ENCODE data around the gene SELENOT. TPM values are rescaled to one million over a fixed set of nuclear protein-coding genes. Genes with fewer than 3 reads are reported as not detected.

SELENOT gene
- total RNA-seq, 1 experiment from 2014 or later: 48.3 TPM

DNA sequence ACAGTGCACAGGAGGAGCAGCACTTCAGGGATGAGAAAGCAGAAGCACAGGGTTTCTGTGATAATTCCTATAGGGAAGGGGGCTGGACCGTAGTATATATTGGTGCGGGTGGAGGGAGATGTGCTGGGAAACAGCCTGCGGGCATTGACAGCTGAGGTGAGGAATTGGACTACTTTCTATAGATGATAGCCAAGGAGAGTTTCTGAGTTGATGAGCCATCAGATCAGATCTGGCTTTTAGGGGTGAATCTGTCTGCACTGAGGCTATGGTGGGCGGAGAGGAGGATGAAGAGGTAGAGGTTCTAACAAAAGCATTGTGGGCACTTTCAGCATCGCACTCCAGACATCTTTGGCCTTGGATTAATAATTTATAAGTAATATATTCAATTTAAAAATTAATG, 33.1 kb downstream of the SELENOT start:
- Mint-ChIP-seq H3K27me3 (ENCODE audit: low read depth) (no peaks in the 10 kb centered on the region), H3K27ac (no peak overlapping the region), H3K4me1 (peaks cover 14% of the 10 kb centered on the region), H3K9me3 (no peaks in the 10 kb centered on the region), H3K4me3 (no peak overlapping the region), H3K36me3 (no peaks in the 10 kb centered on the region)
- CTCF ChIA-PET: interaction anchor here (1.3 kb wide), 1 partner anchor 143 kb away, joined by 3 read pairs; no protein-coding TSS in a partner anchor
- TF ChIP-seq ZNF416 (CRISPR knock-in tag; IDR thresholded peaks at IDR 0.05) (no peak), CBFB (CRISPR knock-in tag; IDR thresholded peaks at IDR 0.05; ENCODE audit: low read depth) (no peak), PRRX2 (CRISPR knock-in tag; IDR thresholded peaks at IDR 0.05) (no peak), ELF4 (CRISPR knock-in tag; IDR thresholded peaks at IDR 0.05; ENCODE audit: low read depth) (no peak), RELA (CRISPR knock-in tag; IDR thresholded peaks at IDR 0.05; ENCODE audit: borderline replicate concordance) (no peak), NR2C2 (CRISPR knock-in tag; IDR thresholded peaks at IDR 0.05) (no peak), JUN (CRISPR knock-in tag; IDR thresholded peaks at IDR 0.05) (no peak), NFE2L1 (CRISPR knock-in tag; IDR thresholded peaks at IDR 0.05) (no peak)
- TF ChIP-seq, protein P1, sequence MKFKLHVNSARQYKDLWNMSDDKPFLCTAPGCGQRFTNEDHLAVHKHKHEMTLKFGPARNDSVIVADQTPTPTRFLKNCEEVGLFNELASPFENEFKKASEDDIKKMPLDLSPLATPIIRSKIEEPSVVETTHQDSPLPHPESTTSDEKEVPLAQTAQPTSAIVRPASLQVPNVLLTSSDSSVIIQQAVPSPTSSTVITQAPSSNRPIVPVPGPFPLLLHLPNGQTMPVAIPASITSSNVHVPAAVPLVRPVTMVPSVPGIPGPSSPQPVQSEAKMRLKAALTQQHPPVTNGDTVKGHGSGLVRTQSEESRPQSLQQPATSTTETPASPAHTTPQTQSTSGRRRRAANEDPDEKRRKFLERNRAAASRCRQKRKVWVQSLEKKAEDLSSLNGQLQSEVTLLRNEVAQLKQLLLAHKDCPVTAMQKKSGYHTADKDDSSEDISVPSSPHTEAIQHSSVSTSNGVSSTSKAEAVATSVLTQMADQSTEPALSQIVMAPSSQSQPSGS (CRISPR knock-in tag; IDR thresholded peaks at IDR 0.05; ENCODE audit: borderline replicate concordance, low read depth): no peak
- TF ChIP-seq, protein P2, sequence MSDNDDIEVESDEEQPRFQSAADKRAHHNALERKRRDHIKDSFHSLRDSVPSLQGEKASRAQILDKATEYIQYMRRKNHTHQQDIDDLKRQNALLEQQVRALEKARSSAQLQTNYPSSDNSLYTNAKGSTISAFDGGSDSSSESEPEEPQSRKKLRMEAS (CRISPR knock-in tag; IDR thresholded peaks at IDR 0.05): no peak
- TF ChIP-seq, protein P3, sequence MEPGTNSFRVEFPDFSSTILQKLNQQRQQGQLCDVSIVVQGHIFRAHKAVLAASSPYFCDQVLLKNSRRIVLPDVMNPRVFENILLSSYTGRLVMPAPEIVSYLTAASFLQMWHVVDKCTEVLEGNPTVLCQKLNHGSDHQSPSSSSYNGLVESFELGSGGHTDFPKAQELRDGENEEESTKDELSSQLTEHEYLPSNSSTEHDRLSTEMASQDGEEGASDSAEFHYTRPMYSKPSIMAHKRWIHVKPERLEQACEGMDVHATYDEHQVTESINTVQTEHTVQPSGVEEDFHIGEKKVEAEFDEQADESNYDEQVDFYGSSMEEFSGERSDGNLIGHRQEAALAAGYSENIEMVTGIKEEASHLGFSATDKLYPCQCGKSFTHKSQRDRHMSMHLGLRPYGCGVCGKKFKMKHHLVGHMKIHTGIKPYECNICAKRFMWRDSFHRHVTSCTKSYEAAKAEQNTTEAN (CRISPR knock-in tag; IDR thresholded peaks at IDR 0.05): no peak
- TF ChIP-seq, protein P4, sequence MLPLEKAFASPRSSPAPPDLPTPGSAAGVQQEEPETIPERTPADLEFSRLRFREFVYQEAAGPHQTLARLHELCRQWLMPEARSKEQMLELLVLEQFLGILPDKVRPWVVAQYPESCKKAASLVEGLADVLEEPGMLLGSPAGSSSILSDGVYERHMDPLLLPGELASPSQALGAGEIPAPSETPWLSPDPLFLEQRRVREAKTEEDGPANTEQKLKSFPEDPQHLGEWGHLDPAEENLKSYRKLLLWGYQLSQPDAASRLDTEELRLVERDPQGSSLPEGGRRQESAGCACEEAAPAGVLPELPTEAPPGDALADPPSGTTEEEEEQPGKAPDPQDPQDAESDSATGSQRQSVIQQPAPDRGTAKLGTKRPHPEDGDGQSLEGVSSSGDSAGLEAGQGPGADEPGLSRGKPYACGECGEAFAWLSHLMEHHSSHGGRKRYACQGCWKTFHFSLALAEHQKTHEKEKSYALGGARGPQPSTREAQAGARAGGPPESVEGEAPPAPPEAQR (CRISPR knock-in tag; IDR thresholded peaks at IDR 0.05): no peak
- TF ChIP-seq, protein P5, sequence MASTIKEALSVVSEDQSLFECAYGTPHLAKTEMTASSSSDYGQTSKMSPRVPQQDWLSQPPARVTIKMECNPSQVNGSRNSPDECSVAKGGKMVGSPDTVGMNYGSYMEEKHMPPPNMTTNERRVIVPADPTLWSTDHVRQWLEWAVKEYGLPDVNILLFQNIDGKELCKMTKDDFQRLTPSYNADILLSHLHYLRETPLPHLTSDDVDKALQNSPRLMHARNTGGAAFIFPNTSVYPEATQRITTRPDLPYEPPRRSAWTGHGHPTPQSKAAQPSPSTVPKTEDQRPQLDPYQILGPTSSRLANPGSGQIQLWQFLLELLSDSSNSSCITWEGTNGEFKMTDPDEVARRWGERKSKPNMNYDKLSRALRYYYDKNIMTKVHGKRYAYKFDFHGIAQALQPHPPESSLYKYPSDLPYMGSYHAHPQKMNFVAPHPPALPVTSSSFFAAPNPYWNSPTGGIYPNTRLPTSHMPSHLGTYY (CRISPR knock-in tag; IDR thresholded peaks at IDR 0.05): no peak
- TF ChIP-seq, protein P6, sequence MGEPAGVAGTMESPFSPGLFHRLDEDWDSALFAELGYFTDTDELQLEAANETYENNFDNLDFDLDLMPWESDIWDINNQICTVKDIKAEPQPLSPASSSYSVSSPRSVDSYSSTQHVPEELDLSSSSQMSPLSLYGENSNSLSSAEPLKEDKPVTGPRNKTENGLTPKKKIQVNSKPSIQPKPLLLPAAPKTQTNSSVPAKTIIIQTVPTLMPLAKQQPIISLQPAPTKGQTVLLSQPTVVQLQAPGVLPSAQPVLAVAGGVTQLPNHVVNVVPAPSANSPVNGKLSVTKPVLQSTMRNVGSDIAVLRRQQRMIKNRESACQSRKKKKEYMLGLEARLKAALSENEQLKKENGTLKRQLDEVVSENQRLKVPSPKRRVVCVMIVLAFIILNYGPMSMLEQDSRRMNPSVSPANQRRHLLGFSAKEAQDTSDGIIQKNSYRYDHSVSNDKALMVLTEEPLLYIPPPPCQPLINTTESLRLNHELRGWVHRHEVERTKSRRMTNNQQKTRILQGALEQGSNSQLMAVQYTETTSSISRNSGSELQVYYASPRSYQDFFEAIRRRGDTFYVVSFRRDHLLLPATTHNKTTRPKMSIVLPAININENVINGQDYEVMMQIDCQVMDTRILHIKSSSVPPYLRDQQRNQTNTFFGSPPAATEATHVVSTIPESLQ (CRISPR knock-in tag; IDR thresholded peaks at IDR 0.05): no peak
- TF ChIP-seq, protein P7, sequence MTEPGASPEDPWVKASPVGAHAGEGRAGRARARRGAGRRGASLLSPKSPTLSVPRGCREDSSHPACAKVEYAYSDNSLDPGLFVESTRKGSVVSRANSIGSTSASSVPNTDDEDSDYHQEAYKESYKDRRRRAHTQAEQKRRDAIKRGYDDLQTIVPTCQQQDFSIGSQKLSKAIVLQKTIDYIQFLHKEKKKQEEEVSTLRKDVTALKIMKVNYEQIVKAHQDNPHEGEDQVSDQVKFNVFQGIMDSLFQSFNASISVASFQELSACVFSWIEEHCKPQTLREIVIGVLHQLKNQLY (CRISPR knock-in tag; IDR thresholded peaks at IDR 0.05): no peak
- ATAC-seq (no peak), DNase-seq (ENCODE audit: low spot score) (no peak)
- POLR2A ChIA-PET: no interaction called here

DNA sequence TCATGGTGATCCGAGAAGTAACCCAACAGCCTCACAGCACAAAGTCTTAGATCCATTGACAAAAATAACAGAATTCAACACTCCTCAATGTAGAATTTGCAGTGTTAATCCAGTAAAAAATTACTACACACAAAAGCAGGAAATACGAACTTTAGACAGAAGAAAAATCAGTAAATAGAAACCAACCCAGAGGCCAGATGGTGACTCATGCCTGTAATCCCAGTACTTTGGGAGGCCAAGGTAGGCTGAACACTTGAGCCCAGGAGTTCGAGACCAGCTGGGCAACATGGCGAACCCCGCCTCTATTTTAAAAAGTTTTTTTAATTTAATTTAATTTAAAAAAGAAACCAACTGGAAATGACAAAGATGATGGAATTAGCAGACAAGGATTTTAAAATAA, 36.1 kb downstream of the SELENOT start:
- H3K36me3 Mint-ChIP-seq: no peaks in the 10 kb centered on the region
- no peak overlapping the region; the same call in 1 of the 2 replicates for H3K27ac Mint-ChIP-seq
- H3K27me3 Mint-ChIP-seq (ENCODE audit: low read depth): no peaks in the 10 kb centered on the region
- H3K9me3 Mint-ChIP-seq: no peaks in the 10 kb centered on the region
- H3K4me3 Mint-ChIP-seq: no peak overlapping the region
- CTCF ChIA-PET: no interaction called here
- DNase-seq (ENCODE audit: low spot score) (no peak), ATAC-seq (no peak)
- H3K4me1 Mint-ChIP-seq: peaks cover 14% of the 10 kb centered on the region
- POLR2A ChIA-PET: no interaction called here
- TF ChIP-seq, protein P2 (CRISPR knock-in tag; IDR thresholded peaks at IDR 0.05): no peak
- no peak for TF ChIP-seq ATF1 (CRISPR knock-in tag; IDR thresholded peaks at IDR 0.05)
- no peak for TF ChIP-seq ZNF263 (CRISPR knock-in tag; IDR thresholded peaks at IDR 0.05; ENCODE audit: low read depth)
- no peak for TF ChIP-seq TEAD1 (CRISPR knock-in tag; IDR thresholded peaks at IDR 0.05)
- TF ChIP-seq, protein P8, sequence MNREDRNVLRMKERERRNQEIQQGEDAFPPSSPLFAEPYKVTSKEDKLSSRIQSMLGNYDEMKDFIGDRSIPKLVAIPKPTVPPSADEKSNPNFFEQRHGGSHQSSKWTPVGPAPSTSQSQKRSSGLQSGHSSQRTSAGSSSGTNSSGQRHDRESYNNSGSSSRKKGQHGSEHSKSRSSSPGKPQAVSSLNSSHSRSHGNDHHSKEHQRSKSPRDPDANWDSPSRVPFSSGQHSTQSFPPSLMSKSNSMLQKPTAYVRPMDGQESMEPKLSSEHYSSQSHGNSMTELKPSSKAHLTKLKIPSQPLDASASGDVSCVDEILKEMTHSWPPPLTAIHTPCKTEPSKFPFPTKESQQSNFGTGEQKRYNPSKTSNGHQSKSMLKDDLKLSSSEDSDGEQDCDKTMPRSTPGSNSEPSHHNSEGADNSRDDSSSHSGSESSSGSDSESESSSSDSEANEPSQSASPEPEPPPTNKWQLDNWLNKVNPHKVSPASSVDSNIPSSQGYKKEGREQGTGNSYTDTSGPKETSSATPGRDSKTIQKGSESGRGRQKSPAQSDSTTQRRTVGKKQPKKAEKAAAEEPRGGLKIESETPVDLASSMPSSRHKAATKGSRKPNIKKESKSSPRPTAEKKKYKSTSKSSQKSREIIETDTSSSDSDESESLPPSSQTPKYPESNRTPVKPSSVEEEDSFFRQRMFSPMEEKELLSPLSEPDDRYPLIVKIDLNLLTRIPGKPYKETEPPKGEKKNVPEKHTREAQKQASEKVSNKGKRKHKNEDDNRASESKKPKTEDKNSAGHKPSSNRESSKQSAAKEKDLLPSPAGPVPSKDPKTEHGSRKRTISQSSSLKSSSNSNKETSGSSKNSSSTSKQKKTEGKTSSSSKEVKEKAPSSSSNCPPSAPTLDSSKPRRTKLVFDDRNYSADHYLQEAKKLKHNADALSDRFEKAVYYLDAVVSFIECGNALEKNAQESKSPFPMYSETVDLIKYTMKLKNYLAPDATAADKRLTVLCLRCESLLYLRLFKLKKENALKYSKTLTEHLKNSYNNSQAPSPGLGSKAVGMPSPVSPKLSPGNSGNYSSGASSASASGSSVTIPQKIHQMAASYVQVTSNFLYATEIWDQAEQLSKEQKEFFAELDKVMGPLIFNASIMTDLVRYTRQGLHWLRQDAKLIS (CRISPR knock-in tag; IDR thresholded peaks at IDR 0.05; ENCODE audit: borderline replicate concordance): no peak
- TF ChIP-seq ZNF671 (CRISPR knock-in tag; IDR thresholded peaks at IDR 0.05): no peak
- TF ChIP-seq, protein P6 (CRISPR knock-in tag; IDR thresholded peaks at IDR 0.05): no peak
- TF ChIP-seq GRHL2 (CRISPR knock-in tag; IDR thresholded peaks at IDR 0.05; ENCODE audit: insufficient replicate concordance, severe bottlenecking): no peak
